Keratinocyte (primary cell): Measurements from ENCODE around the gene CPEB2.

Source experiments
- CTCF ChIP-seq, 3 experiments: IDR thresholded peaks in 1 of 3; conservative IDR thresholded peaks in 1 of 3; optimal IDR thresholded peaks in 1 of 3; 2 replicates in 2 of 3; 3 replicates in 1 of 3; pipeline versions ENCODE3 to v1.5.1; 2011; ENCODE audit warnings: low read length in 3 of 3, mild to moderate bottlenecking in 3 of 3, moderate library complexity in 2 of 3, control low read depth in 1 of 3, inconsistent platforms in 1 of 3; ENCODE audit not compliant: insufficient read depth in 2 of 3; ENCODE audit errors: extremely low read depth in 1 of 3
- EZH2 ChIP-seq: IDR thresholded peaks from one replicate; pipeline ENCODE4 v1.6.1; 2012; ENCODE audit warnings: inconsistent platforms, mild to moderate bottlenecking, low read length, moderate library complexity

DNA sequence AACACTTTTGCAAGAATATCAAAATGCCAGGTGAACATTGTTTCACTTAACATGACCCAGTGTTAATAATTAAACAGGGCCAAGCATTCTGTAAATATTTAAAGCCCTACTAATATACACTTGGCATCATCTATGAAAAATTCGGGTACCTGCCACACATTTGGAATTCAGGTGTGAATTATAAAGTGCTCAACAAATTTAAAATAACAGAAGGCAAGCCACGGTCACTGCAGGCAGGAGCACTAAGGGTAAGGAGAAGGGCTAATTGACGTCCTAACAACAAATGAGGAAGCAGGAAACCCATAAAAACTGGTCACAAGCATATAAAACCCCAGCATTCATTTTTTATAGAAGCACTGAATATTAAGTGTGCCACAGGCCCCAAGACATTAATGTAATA is 43.8 kb upstream of the CPEB2 start:
- TF ChIP-seq CTCF (optimal IDR thresholded peaks at IDR 0.05 in 1 of 3, IDR thresholded peaks at IDR 0.05 in 1 of 3, conservative IDR thresholded peaks at IDR 0.05 in 1 of 3; ENCODE audit: extremely low read depth in 1 of 3, insufficient read depth in 2 of 3, low read length in 3 of 3), result no peak
- no peak for TF ChIP-seq EZH2
